ENCODE results near the gene BCR. TPM values are rescaled to one million over a fixed set of nuclear protein-coding genes. Genes with fewer than 3 reads are reported as not detected.

BCR gene
- total and polyA plus RNA-seq, 2 of the 13 experiments (the other 11 are each of a cell fraction or from before 2014, with no cell fraction given): 19.9 to 33.6 TPM

GRCh38 chr22:23250785-23251363, 70.6 kb downstream of the BCR start (continued):
- TF ChIP-seq, protein P1, sequence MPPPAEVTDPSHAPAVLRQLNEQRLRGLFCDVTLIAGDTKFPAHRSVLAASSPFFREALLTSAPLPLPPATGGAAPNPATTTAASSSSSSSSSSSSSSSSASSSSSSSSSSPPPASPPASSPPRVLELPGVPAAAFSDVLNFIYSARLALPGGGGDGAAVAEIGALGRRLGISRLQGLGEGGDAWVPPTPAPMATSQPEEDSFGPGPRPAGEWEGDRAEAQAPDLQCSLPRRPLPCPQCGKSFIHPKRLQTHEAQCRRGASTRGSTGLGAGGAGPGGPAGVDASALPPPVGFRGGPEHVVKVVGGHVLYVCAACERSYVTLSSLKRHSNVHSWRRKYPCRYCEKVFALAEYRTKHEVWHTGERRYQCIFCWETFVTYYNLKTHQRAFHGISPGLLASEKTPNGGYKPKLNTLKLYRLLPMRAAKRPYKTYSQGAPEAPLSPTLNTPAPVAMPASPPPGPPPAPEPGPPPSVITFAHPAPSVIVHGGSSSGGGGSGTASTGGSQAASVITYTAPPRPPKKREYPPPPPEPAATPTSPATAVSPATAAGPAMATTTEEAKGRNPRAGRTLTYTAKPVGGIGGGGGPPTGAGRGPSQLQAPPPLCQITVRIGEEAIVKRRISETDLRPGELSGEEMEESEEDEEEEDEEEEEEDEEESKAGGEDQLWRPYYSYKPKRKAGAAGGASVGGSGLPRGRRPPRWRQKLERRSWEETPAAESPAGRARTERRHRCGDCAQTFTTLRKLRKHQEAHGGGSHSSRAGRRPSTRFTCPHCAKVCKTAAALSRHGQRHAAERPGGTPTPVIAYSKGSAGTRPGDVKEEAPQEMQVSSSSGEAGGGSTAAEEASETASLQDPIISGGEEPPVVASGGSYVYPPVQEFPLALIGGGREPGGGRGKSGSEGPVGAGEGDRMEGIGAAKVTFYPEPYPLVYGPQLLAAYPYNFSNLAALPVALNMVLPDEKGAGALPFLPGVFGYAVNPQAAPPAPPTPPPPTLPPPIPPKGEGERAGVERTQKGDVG (CRISPR knock-in tag; IDR thresholded peaks at IDR 0.05; ENCODE audit: borderline replicate concordance): 0 out of 2 replicates have a peak, but pooled peaks have one; percentile 26
- TF ChIP-seq ZNF670 (CRISPR knock-in tag; IDR thresholded peaks at IDR 0.05; ENCODE audit: borderline replicate concordance) (no peak), SNAPC4 (CRISPR knock-in tag; IDR thresholded peaks at IDR 0.05) (no peak), CREBL2 (CRISPR knock-in tag; IDR thresholded peaks at IDR 0.05; ENCODE audit: borderline replicate concordance) (no peak), CHD2 (IDR thresholded peaks at IDR 0.05; ENCODE audit: low read depth, low read length) (no peak), XRCC5 (optimal IDR thresholded peaks at IDR 0.05; ENCODE audit: low read length) (peak; percentile 7), ZNF30 (CRISPR knock-in tag; IDR thresholded peaks at IDR 0.05) (no peak), MED13 (CRISPR knock-in tag; IDR thresholded peaks at IDR 0.05) (no peak), SOX5 (CRISPR knock-in tag; IDR thresholded peaks at IDR 0.05; ENCODE audit: borderline replicate concordance) (no peak), IKZF1 (IDR thresholded peaks at IDR 0.05) (no peak), NFIC (IDR thresholded peaks at IDR 0.05; ENCODE audit: low read length) (no peak), HDAC1 (CRISPR knock-in tag; IDR thresholded peaks at IDR 0.05) (no peak)
- TF ChIP-seq, protein P2, sequence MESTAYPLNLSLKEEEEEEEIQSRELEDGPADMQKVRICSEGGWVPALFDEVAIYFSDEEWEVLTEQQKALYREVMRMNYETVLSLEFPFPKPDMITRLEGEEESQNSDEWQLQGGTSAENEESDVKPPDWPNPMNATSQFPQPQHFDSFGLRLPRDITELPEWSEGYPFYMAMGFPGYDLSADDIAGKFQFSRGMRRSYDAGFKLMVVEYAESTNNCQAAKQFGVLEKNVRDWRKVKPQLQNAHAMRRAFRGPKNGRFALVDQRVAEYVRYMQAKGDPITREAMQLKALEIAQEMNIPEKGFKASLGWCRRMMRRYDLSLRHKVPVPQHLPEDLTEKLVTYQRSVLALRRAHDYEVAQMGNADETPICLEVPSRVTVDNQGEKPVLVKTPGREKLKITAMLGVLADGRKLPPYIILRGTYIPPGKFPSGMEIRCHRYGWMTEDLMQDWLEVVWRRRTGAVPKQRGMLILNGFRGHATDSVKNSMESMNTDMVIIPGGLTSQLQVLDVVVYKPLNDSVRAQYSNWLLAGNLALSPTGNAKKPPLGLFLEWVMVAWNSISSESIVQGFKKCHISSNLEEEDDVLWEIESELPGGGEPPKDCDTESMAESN (CRISPR knock-in tag; conservative IDR thresholded peaks at IDR 0.05): no peak
- TF ChIP-seq, protein P3, sequence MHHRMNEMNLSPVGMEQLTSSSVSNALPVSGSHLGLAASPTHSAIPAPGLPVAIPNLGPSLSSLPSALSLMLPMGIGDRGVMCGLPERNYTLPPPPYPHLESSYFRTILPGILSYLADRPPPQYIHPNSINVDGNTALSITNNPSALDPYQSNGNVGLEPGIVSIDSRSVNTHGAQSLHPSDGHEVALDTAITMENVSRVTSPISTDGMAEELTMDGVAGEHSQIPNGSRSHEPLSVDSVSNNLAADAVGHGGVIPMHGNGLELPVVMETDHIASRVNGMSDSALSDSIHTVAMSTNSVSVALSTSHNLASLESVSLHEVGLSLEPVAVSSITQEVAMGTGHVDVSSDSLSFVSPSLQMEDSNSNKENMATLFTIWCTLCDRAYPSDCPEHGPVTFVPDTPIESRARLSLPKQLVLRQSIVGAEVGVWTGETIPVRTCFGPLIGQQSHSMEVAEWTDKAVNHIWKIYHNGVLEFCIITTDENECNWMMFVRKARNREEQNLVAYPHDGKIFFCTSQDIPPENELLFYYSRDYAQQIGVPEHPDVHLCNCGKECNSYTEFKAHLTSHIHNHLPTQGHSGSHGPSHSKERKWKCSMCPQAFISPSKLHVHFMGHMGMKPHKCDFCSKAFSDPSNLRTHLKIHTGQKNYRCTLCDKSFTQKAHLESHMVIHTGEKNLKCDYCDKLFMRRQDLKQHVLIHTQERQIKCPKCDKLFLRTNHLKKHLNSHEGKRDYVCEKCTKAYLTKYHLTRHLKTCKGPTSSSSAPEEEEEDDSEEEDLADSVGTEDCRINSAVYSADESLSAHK (CRISPR knock-in tag; IDR thresholded peaks at IDR 0.05; ENCODE audit: borderline replicate concordance): no peak
- TF ChIP-seq, protein P4, sequence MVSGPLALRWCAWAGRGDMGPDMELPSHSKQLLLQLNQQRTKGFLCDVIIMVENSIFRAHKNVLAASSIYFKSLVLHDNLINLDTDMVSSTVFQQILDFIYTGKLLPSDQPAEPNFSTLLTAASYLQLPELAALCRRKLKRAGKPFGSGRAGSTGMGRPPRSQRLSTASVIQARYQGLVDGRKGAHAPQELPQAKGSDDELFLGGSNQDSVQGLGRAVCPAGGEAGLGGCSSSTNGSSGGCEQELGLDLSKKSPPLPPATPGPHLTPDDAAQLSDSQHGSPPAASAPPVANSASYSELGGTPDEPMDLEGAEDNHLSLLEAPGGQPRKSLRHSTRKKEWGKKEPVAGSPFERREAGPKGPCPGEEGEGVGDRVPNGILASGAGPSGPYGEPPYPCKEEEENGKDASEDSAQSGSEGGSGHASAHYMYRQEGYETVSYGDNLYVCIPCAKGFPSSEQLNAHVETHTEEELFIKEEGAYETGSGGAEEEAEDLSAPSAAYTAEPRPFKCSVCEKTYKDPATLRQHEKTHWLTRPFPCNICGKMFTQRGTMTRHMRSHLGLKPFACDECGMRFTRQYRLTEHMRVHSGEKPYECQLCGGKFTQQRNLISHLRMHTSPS (CRISPR knock-in tag; IDR thresholded peaks at IDR 0.05; ENCODE audit: low read depth): no peak
